Kidney (tissue), 14 donors: ENCODE measurements around the gene SPAG6. TPM values are rescaled to one million over a fixed set of nuclear protein-coding genes. Genes with fewer than 3 reads are reported as not detected.

Experiments used
- DNase-seq, 5 donors: peaks; one replicate each; pipeline ENCODE4 v3.0.0-alpha.2; 2013 to 2020
- FAIRE-seq: peaks from 2 replicates; lab custom pipeline; 2012; peaks lifted over from hg19 to GRCh38; lab: Jason Lieb, UNC
- H3K27ac ChIP-seq, 2 donors: one replicate each; pipeline ENCODE4 v1.7.0; 2013; ENCODE audit warnings: low read depth in 2 of 2, low read length in 2 of 2, inconsistent platforms in 1 of 2
- H3K27me3 ChIP-seq: one replicate; pipeline ENCODE4 v1.7.1; 2013; ENCODE audit warnings: low read length, inconsistent platforms; ENCODE audit not compliant: control insufficient read depth, insufficient read depth
- H3K36me3 ChIP-seq, 3 donors: one replicate each; pipeline versions ENCODE4 v1.7.0 to v1.7.1; 2013; ENCODE audit warnings: low read length in 3 of 3, control low read depth in 1 of 3, inconsistent platforms in 1 of 3; ENCODE audit not compliant: insufficient read depth in 3 of 3, control insufficient read depth in 2 of 3
- H3K4me1 ChIP-seq, 3 donors: one replicate each; pipeline versions ENCODE4 v1.7.0 to v1.7.1; 2013; ENCODE audit warnings: low read length in 3 of 3, inconsistent platforms in 1 of 3, low read depth in 1 of 3; ENCODE audit not compliant: control insufficient read depth in 2 of 3, insufficient read depth in 2 of 3
- H3K4me3 ChIP-seq, 3 donors: one replicate each; pipeline versions ENCODE4 v1.7.0 to v1.8.1; 2013; ENCODE audit warnings: low read length in 3 of 3, control low read depth in 1 of 3, inconsistent platforms in 1 of 3
- H3K9ac ChIP-seq, 3 donors: one replicate each; pipeline versions ENCODE4 v1.7.0 to v1.7.1; 2013; ENCODE audit warnings: low read length in 3 of 3, control low read depth in 1 of 3, inconsistent platforms in 1 of 3
- H3K9me3 ChIP-seq, 3 donors: one replicate each; pipeline versions ENCODE4 v1.7.0 to v1.7.1; 2013; ENCODE audit warnings: low read length in 3 of 3, control low read depth in 1 of 3, inconsistent platforms in 1 of 3; ENCODE audit not compliant: control insufficient read depth in 2 of 3, insufficient read depth in 1 of 3
- CTCF ChIP-seq: IDR thresholded peaks from 3 replicates; pipeline ENCODE4 v1.5.1; 2012; ENCODE audit warnings: mild to moderate bottlenecking, moderate library complexity, borderline replicate concordance; ENCODE audit not compliant: insufficient read depth; ENCODE audit errors: extremely low read depth
- intact Hi-C: fragments of 100-400 bp; cut with DNase I; formaldehyde crosslinking; loops from one replicate; pipeline ENCODE4 v1.11.1; 2022
- polyA plus RNA-seq: library from polyadenylated mRNA; stranded (reverse); fragments of 350-450 nt; fragmentation: Illumina TruSeq; extraction: RNeasy Lipid Tissue Mini Kit (QIAGEN cat#74804); gene quantifications from one replicate; pipeline ENCODE4 v1.2.3, GENCODE V29; 2014; ENCODE audit warnings: low read depth, low replicate concordance; ENCODE audit not compliant: insufficient read depth
- total RNA-seq: library from RNA; stranded (reverse); fragmentation: NEBNext Ultra II Directional; extraction: Animal tissue kit (Norgen Biotek cat#: 25700); gene quantifications from one replicate; pipeline ENCODE4 v1.2.1, GENCODE V29; 2021
- donor health status: control.
- donor health status: control.
- donor health status: control.
- donor health status: control.
- donor health status: control.
- donor health status: DM: yes; HTN: yes; CAD: no.
- donor health status: Normal renal cell carcinoma (clear cell type).

SPAG6 gene
- total and polyA plus RNA-seq, 2 donors from 2014 or later, result 0.30 to 8.4 TPM

GRCh38 chr10:22381262-22381661, 36.0 kb downstream of the SPAG6 start:
- H3K36me3 ChIP-seq, result no peaks in the 10 kb centered on the region
- no peak for FAIRE-seq
- H3K9me3 ChIP-seq, result no peaks in the 10 kb centered on the region
- no peak overlapping the region for H3K4me3 ChIP-seq
- H3K27ac ChIP-seq, result no peak overlapping the region
- intact Hi-C loops, result no loop called here
- no peaks in the 10 kb centered on the region for H3K4me1 ChIP-seq
- TF ChIP-seq CTCF, result no peak
- no peak overlapping the region for H3K9ac ChIP-seq
- H3K27me3 ChIP-seq, result no peaks in the 10 kb centered on the region
- DNase-seq, result no peak

- Histone ChIP-seq H3K9me3 (no peaks in the 10 kb centered on the region), H3K4me3 (no peak overlapping the region), H3K27ac (no peak overlapping the region), H3K36me3 (no peaks in the 10 kb centered on the region), H3K9ac (no peak overlapping the region), H3K27me3 (no peaks in the 10 kb centered on the region), H3K4me1 (no peaks in the 10 kb centered on the region)
- TF ChIP-seq CTCF, result no peak
- no peak for FAIRE-seq
- intact Hi-C loops, result no loop called here
- peak in 3 of 5 donors; percentile 56 to 72 (median 69) for DNase-seq
Measured at GRCh38 chr10:22386503-22386902, 41.2 kb downstream of the SPAG6 start.

- Histone ChIP-seq H3K9ac (no peak overlapping the region), H3K27me3 (no peaks in the 10 kb centered on the region), H3K4me1 (no peaks in the 10 kb centered on the region), H3K9me3 (no peaks in the 10 kb centered on the region), H3K36me3 (no peaks in the 10 kb centered on the region), H3K27ac (no peak overlapping the region), H3K4me3 (no peak overlapping the region)
- DNase-seq (no peak), FAIRE-seq (no peak)
- intact Hi-C loops, result no loop called here
- no peak for TF ChIP-seq CTCF
Measured at GRCh38 chr10:22389856-22390589, 44.7 kb downstream of the SPAG6 start.
